Osteocyte (in vitro differentiated cells): ENCODE measurements around the gene AGXT2. TPM values are rescaled to one million over a fixed set of nuclear protein-coding genes. Genes with fewer than 3 reads are reported as not detected.

Experiments
- DNase-seq: peaks from one replicate; pipeline ENCODE4 v3.0.0; 2021; ENCODE audit warnings: mixed read lengths; ENCODE audit not compliant: unreplicated experiment; ENCODE audit errors: extremely low spot score
- H3K27ac Mint-ChIP-seq: one replicate; pipeline ENCODE4 v1.8.0; 2021; ENCODE audit warnings: mild to moderate bottlenecking, mixed read lengths; ENCODE audit not compliant: unreplicated experiment
- H3K27me3 Mint-ChIP-seq: one replicate; pipeline ENCODE4 v1.8.0; 2021; ENCODE audit warnings: mixed read lengths; ENCODE audit not compliant: unreplicated experiment
- H3K36me3 Mint-ChIP-seq: one replicate; pipeline ENCODE4 v1.8.0; 2021; ENCODE audit warnings: mixed read lengths; ENCODE audit not compliant: unreplicated experiment
- H3K4me1 Mint-ChIP-seq: one replicate; pipeline ENCODE4 v1.8.0; 2021; ENCODE audit warnings: mixed read lengths; ENCODE audit not compliant: unreplicated experiment
- H3K4me3 Mint-ChIP-seq: one replicate; pipeline ENCODE4 v1.8.0; 2021; ENCODE audit warnings: mild to moderate bottlenecking, moderate library complexity, mixed read lengths; ENCODE audit not compliant: unreplicated experiment
- H3K9me3 Mint-ChIP-seq: one replicate; pipeline ENCODE4 v1.8.0; 2021; ENCODE audit warnings: mixed read lengths; ENCODE audit not compliant: unreplicated experiment
- total RNA-seq: library from RNA; stranded (reverse); gene quantifications from 2 replicates; pipeline ENCODE4 v1.2.1, GENCODE V29; 2021
- TF ChIP-seq, protein P1 (sequence below): fragments of 200-600 bp; sonication (generic); IDR thresholded peaks from 2 replicates; pipeline ENCODE4 v1.5.0; 2021; ENCODE audit warnings: antibody characterized with exemption, mild to moderate bottlenecking, moderate library complexity

Gene AGXT2
- total RNA-seq, 1 donor from 2014 or later: not detected

- Mint-ChIP-seq H3K4me3 (no peak overlapping the region), H3K4me1 (no peaks in the 10 kb centered on the region), H3K27ac (no peak overlapping the region), H3K36me3 (no peaks in the 10 kb centered on the region), H3K9me3 (no peaks in the 10 kb centered on the region), H3K27me3 (peaks cover 53% of the 10 kb centered on the region)
- DNase-seq: peak; percentile 87
- TF ChIP-seq, protein P1, sequence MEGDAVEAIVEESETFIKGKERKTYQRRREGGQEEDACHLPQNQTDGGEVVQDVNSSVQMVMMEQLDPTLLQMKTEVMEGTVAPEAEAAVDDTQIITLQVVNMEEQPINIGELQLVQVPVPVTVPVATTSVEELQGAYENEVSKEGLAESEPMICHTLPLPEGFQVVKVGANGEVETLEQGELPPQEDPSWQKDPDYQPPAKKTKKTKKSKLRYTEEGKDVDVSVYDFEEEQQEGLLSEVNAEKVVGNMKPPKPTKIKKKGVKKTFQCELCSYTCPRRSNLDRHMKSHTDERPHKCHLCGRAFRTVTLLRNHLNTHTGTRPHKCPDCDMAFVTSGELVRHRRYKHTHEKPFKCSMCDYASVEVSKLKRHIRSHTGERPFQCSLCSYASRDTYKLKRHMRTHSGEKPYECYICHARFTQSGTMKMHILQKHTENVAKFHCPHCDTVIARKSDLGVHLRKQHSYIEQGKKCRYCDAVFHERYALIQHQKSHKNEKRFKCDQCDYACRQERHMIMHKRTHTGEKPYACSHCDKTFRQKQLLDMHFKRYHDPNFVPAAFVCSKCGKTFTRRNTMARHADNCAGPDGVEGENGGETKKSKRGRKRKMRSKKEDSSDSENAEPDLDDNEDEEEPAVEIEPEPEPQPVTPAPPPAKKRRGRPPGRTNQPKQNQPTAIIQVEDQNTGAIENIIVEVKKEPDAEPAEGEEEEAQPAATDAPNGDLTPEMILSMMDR: peak; percentile 83
These were observed 44.5 kb downstream of the AGXT2 start for GRCh38 chr5:35003018-35003957.

GRCh38 chr5:35002459-35002858 is 45.3 kb downstream of the AGXT2 start:
- H3K27me3 Mint-ChIP-seq: peaks cover 49% of the 10 kb centered on the region
- no peaks in the 10 kb centered on the region for H3K9me3 Mint-ChIP-seq
- H3K27ac Mint-ChIP-seq: no peak overlapping the region

GRCh38 chr5:35001842-35002241 is 45.9 kb downstream of the AGXT2 start:
- Mint-ChIP-seq H3K9me3 (no peaks in the 10 kb centered on the region), H3K27ac (no peak overlapping the region), H3K27me3 (peaks cover 47% of the 10 kb centered on the region), H3K4me1 (no peaks in the 10 kb centered on the region), H3K36me3 (no peaks in the 10 kb centered on the region), H3K4me3 (no peak overlapping the region)
- TF ChIP-seq, protein P1: no peak
- DNase-seq: no peak

More at GRCh38 chr5:35002459-35002858, 45.3 kb downstream of the AGXT2 start:
- TF ChIP-seq, protein P1: no peak
- no peak overlapping the region for H3K4me3 Mint-ChIP-seq
- no peaks in the 10 kb centered on the region for H3K4me1 Mint-ChIP-seq
- no peak for DNase-seq
- H3K36me3 Mint-ChIP-seq: no peaks in the 10 kb centered on the region

DNA sequence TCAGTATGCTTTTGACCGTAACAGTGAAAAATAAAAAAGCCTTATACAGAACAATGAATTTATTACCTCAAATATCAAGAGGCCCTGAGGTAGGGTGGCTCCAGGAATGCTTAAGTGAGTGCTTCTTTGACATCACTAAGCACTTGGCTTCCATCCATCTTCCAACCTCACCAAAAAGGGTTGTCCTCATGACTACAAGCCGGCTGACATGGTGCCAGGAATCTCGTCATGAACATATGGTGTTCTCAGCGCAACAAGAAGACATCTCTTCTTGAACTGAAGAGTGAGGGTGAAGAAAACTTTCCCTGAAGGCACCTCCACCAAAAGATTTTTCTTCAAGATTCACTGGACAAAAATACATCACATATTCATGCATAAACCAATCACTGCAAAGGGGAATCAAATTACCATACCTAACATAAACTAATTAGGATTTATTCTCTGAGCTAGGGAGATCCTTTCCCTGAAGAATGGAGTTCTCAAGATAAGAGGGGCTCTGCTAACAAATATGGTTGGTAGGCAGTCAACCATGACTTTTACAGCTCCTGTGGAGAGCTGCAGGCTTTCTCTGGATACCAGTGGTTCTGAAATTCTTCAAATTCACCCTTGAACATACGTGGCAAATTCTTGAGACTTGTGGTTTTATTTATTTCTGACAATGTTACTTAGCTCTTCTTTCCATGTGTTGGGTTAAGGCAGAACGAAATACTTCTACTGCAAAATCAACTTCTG is 49.5 kb downstream of the AGXT2 start:
- no peaks in the 10 kb centered on the region for H3K36me3 Mint-ChIP-seq
- no peak overlapping the region for H3K4me3 Mint-ChIP-seq
- H3K9me3 Mint-ChIP-seq: no peaks in the 10 kb centered on the region
- H3K4me1 Mint-ChIP-seq: no peaks in the 10 kb centered on the region
- H3K27me3 Mint-ChIP-seq: peaks cover 52% of the 10 kb centered on the region
- TF ChIP-seq, protein P1: no peak
- DNase-seq: no peak
- no peak overlapping the region for H3K27ac Mint-ChIP-seq

DNA sequence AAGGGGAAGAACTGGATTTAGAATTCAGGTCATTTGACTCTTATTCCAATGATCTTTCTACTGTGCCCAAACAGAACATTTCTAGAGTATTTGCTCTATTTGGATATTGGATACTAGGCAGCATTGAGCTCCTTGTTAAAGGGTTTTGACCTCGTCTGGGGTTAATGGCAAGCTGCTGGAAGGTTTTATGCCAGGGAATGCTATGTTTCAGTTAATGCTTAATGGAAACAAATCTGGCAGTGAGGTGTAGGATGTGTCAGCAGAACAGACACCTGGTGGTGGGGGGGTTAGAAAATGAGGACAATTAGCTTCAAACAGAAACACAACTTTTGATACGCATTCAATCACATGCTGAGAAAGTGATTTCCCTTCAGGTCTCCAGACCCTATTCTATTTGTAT is 51.5 kb downstream of the AGXT2 start:
- H3K4me1 Mint-ChIP-seq: no peaks in the 10 kb centered on the region
- no peak for DNase-seq
- TF ChIP-seq, protein P1: no peak
- H3K36me3 Mint-ChIP-seq: no peaks in the 10 kb centered on the region
- no peak overlapping the region for H3K27ac Mint-ChIP-seq
- H3K4me3 Mint-ChIP-seq: no peak overlapping the region
- no peaks in the 10 kb centered on the region for H3K9me3 Mint-ChIP-seq
- H3K27me3 Mint-ChIP-seq: peaks cover 48% of the 10 kb centered on the region
